Left colon (tissue), 2 donors: Measurements from ENCODE around the gene USF1. TPM values are rescaled to one million over a fixed set of nuclear protein-coding genes. Genes with fewer than 3 reads are reported as not detected.

Experiments
- ATAC-seq: fragments of 200-7000 bp; cut with Tn5 transposase; one replicate; pipeline ENCODE4 v1.9.1; 2020; ENCODE audit warnings: mild to moderate bottlenecking, moderate library complexity
- DNase-seq, 2 donors: peaks; one replicate each; pipeline ENCODE4 v3.0.0-alpha.2; 2020
- intact Hi-C, 2 donors: fragments of 100-400 bp; cut with DNase I in 1 of 2; cut with micrococcal nuclease in 1 of 2; formaldehyde crosslinking; loops; one replicate each; pipeline versions ENCODE4 v1.11.2 to v1.14.0; 2022; cut with DNase I, micrococcal nuclease
- long read RNA-seq: library from polyadenylated mRNA; unstranded; transcript quantifications from one replicate; pipeline ENCODE4 v2.0.0, GENCODE V29; 2021
- total RNA-seq, 2 donors: library from RNA; stranded (reverse); fragmentation: NEBNext Ultra II Directional; extraction: Animal tissue kit (Norgen Biotek cat#: 25700); gene quantifications; one replicate each; pipeline ENCODE4 v1.2.1, GENCODE V29; 2021
- donor health status: DM: no; HTN: no; CAD: no.
- donor health status: DM: yes; HTN: yes; CAD: no.

The USF1 gene, protein sequence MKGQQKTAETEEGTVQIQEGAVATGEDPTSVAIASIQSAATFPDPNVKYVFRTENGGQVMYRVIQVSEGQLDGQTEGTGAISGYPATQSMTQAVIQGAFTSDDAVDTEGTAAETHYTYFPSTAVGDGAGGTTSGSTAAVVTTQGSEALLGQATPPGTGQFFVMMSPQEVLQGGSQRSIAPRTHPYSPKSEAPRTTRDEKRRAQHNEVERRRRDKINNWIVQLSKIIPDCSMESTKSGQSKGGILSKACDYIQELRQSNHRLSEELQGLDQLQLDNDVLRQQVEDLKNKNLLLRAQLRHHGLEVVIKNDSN
- 10 to 100 TPM; 67.4 to 72.4 TPM for total RNA-seq
- long read RNA-seq, partial matches to known transcripts = 0 of 7 reads
- long read RNA-seq, other reads (novel, unspliced or antisense) = 2 of 7 reads

DNA sequence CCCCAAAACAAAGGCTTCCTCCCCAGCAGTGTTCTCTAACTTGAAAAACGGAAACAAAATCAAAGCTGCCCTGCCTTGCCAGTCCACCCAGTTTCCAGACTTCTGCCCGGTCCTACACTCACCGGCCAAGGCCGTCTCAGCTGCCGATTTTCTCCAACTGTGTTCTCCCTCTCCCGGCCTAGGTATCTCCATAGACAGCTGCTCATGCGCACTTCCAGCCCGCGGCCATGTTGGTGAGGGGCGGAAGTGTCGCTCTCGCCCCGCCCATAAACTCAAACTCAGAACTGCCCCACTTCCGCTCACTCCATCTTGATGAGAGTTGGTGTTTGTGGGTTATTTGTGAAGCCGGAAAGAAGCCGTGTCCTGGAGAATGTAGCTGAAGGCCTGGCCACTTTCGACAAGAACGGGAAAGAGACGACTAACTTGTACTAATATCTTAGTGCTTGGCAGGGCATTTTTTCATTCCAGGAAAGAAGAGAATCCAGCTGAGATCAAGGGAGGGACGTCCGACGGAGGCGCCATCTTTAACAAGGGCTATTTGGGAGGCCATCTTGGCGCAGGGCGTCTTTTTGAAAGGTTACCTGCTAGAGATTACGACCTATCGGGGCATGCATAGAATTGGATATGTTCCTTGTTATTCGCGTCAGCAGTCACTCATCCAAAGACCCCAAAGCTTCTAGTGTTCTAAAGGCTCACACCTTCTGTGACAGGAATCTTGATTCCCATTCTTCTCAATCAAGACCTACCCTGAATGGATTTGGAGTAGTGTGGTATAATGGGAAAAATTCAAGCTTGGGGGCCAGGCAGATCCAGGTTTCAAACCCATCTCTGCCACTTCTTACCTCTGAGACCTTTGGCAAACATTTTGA lies at the start of gene USF1:
USF1 (minus strand) TSS at position 242 of the 869 bp plus-strand sequence. CDS start 2,702 bp downstream, outside the sequence.
- DNase-seq (peak; percentile 92 to 93), ATAC-seq (peak; percentile 90)
- intact Hi-C loops = no loop called here

DNA sequence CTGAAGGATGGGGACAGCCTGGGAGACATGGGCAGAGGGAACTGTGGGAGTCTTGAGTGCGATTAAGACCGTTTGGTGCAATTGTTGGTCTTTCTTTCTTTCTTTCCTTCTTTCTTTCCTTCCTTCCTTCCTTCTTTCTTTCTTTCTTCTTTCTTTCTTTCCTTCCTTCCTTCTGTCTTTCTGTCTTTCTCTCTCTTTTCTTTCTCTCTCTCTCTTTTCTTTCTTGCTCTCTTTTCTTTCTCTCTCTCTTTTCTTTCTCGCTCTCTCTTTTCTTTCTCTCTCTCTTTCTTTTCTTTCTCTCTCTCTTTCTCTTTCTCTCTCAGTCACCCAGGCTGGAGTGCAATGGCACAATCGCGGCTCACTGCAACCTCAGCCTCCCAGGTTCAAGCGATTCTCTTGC lies 49.5 kb upstream of the USF1 start:
- intact Hi-C loops = no loop called here
- DNase-seq (no peak), ATAC-seq (no peak)

DNA sequence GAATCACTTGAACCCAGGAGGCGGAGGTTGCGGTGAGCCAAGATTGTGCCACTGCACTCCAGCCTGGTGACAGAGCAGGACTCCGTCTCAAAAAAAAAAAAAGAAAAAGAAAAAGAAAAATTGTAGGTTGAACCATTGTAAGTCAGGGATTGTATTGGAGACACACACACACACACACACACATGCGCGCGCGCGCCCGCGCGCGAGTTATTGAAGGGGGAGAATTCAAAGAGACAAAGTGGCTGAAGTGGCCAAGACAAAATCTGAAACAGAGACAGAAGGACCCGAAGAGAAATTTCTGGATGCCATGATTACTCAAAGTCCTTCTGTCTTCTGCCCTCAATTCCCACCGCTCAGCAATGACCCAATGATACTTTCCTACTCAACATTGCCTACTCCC lies 48.7 kb upstream of the USF1 start:
- intact Hi-C loops = no loop called here
- ATAC-seq (no peak), DNase-seq (no peak)

DNA sequence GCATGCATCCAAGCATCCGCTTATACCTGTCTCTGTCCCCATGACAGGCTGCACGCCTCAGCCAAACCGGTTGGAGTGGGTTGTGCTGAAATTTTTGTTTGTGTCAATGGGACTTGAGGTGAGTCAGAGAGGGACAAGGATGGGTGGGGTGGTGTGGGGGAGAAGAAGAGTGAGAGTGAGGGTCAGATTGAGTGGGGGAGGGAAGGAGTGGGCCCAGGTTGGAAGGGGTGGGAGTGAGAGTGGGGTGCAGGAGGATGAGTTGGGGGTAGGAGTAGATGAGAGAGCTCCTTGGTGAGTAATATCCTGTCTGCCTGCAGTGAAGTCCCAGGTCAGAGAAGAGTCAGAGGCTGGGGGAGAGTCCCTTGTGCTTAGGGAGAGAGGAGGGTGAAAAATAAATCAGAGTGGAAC lies 46.8 kb upstream of the USF1 start:
- ATAC-seq (no peak), DNase-seq (peak in 1 of 2 donors; percentile 19)
- intact Hi-C loops = no loop called here

DNA sequence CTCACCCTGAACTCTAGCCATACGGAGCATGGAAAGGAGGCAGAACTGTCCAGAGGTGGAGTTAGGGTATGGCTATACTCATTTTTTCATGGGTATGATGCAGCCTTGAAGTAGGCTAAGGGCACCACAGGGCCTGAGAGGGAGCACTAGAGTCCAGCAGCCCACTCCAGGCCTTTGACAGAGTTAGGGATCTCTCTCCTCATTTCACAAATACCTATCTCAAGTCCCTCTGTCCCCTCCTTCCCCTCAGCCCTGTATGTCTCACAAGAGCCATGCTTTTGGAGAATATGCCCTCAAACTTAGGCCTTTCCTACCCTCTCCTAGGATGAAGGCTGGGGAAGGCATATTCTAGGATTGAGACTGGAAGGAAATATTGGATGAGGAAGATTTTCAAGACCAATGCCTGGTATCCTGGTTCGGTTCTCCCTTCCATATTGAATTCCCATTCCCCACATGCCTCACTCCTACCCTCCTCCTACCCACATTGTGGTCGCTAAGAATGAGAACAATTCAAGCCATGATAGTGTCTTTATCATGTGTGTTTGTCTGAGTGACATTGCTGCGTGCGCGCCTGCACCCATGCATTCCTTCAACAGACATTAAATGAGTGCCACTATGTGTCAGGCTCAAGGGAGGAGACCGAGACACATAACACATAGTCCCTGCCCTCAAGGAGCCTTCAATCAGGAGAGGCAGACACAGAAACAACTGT lies 46.2 kb upstream of the USF1 start:
- DNase-seq (no peak), ATAC-seq (no peak)
- intact Hi-C loops = no loop called here

DNA sequence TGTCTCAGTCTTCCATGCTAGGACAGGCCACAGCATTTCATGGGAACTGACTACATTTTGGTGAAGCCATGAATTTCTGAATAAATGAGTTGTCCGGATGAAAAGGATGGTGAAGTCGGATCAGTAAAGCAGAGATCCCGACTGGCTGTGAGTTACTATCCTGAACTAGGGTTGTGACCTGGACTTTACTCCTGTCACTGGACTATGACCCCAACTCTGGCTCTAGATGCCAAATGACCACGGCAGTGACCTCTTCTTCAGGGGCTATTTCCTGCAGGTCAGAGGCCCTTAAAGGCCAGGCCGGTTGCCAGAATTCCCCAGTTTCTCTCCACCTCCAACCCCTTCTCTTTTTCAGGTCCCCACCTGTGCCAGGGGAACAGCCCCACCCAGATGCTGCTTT lies 45.3 kb upstream of the USF1 start:
- ATAC-seq = no peak
- intact Hi-C loops = no loop called here
- DNase-seq = peak in 1 of 2 donors; percentile 10

DNA sequence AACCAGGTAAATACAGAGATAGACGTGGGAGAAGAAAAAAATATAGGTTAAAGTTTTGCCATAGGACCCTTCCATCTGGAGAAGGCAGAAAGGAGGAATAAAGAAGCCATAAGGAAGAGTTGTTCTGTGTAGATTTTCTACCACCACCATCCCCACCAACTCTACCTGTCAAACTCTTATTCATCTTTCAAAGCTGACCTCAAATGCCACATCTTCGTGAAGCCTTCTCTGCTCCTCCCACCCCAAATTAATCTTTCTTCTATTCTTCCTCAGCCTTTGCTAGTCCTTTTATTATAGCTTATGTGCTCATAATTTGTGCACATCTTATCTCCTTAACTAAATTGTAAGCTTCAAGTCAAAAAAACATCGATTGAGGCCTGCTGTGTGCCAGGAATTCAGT lies 44.8 kb upstream of the USF1 start:
- ATAC-seq (no peak), DNase-seq (no peak)
- intact Hi-C loops = no loop called here

DNA sequence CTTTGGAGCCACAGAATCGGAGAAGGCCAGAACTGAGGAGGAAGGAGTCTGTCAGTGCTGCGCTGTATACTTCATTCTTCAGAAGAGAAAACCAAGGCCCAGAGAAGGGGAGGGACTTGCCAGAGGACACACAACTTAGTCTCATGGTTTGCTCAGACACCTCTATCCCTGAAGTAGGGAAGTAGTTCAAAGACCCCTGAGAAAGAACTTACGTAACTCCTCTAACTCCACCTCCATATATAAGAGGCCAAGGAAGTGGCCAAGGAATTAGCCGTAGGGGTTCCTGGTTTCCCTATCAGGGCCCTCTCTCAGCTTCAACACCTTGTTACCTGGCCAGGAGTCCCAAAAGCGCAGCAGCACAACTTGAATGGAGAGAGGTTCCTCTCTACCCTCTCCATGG lies 44.2 kb upstream of the USF1 start:
- DNase-seq (peak in 1 of 2 donors; percentile 5), ATAC-seq (no peak)
- intact Hi-C loops = no loop called here

DNA sequence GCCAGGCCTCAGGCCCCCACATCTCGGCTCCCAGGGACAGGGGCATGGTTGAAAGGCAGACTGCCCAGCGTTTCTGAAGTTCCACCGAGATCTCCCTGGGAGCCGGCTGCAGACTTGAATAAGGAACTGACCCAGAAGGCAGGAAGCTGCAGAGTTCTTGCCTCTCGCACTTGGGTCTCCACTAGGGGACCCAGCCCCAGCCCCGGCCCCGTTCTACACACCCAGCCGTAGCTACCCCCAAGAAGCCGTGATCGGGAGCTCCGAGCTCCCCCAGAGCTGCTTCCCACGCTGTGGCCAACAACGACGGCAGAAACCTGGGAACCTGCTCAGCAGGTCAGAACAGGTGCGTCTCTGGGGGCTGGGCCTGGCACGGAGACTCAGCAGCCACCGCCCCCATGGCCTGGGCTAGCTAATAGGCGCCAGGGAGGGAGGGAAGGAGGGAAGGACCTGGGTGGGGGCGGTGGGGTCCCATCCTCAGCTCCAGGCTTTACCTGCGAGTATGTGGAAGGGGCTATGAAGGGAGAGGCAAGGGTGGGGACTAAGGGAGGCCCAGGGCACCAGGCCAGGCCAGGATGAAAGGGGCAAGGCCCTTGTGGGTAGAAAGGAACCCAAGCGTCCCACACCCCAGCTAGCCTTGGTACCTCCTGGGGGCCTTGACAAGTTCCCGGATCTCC lies 43.6 kb upstream of the USF1 start, which contains the start of gene NECTIN4:
NECTIN4 (minus strand) TSS at position 308 of the 674 bp plus-strand sequence; CDS start at position 46, 262 bp downstream.
- DNase-seq (peak; percentile 79 to 81), ATAC-seq (peak; percentile 91)
- intact Hi-C loops = no loop called here

DNA sequence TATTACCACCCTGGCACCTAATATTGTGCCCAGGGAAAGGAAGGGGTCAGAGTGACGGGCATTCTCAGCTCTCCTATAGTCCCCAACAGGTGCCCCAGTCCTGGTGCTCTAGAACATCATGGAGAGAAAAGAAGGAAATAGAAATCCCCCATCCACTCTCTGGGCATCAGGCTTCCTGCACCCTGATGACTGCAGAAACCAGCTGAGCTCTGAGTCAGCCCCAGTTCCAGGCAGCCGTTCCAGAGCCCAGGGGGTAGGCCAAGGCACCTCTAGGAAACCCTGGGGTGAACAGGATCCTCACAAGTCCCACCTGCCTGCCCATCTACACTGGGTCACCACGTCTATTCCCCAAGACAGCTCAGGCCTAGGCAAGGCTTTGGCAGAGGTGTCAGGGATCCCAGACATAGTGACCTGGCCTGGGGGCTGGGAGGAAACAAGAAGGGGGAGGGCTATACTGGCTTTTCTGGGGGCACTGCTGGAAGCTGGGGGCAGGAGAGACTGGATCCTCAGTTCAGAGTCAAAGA lies 42.9 kb upstream of the USF1 start:
- ATAC-seq (peak; percentile 25), DNase-seq (peak in 1 of 2 donors; percentile 27)
- intact Hi-C loops = no loop called here

DNA sequence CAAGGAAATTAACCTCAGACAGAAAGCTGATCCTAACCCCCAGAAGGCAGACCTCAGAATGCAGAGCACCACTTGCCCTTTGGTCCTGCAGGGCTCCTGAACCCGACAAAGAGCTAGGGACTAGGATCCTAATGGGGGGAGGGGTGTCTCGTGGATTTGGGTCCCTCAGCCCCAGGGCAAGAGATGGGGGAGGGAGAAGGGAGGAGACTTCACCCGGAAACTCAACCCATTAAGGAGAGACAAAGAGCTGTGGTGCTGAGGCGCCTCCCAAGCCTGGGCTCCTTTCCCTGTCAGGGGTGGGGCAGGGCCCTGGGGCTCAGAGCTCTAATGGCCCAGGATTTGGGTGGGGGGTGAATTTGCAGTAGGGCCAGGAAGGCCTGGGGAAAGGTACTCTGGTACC lies 40.7 kb upstream of the USF1 start:
- ATAC-seq (peak; percentile 32), DNase-seq (no peak)
- intact Hi-C loops = no loop called here

DNA sequence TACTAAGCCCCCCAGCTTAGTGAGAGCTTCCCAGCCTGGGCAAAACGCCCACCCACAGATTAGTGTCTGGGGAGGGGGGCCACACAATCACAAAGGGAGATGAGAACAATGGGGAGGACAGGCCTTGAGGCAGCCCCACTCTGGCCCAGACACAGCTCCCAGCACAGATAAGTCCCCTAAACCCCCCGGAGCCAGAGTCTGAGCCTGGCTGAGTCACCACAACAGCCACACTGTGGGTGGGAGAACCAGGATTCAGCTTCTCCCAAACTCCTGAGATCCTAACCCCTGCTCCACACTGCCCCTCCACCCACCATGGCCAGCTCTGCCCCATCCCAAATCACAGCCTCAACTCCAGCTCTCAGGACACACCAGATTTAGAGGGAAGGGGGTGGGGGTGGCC lies 39.4 kb upstream of the USF1 start:
- no peak for ATAC-seq
- DNase-seq = peak in 1 of 2 donors; percentile 21
- intact Hi-C loops = no loop called here

DNA sequence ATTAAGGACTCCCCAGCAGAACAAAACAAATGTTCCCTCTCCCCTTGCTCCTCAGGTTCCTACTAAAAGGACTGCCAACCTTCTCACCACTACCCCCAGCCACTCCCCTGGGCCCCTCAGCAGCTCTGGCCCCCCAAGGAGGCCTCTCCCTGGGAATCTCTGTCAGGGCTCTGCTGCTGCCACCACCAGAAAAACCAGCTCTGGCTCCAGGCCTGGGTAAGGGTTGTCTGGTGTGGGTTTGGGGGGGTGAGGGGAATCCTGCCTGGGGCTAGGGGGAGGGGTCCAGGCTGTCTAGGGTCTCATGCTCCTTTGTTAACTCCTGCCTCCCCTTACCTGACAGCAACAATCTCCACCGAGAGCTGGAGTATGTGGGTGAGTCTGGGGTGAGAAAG lies 38.8 kb upstream of the USF1 start:
- intact Hi-C loops = no loop called here
- ATAC-seq = no peak
- DNase-seq = peak in 1 of 2 donors; percentile 17

DNA sequence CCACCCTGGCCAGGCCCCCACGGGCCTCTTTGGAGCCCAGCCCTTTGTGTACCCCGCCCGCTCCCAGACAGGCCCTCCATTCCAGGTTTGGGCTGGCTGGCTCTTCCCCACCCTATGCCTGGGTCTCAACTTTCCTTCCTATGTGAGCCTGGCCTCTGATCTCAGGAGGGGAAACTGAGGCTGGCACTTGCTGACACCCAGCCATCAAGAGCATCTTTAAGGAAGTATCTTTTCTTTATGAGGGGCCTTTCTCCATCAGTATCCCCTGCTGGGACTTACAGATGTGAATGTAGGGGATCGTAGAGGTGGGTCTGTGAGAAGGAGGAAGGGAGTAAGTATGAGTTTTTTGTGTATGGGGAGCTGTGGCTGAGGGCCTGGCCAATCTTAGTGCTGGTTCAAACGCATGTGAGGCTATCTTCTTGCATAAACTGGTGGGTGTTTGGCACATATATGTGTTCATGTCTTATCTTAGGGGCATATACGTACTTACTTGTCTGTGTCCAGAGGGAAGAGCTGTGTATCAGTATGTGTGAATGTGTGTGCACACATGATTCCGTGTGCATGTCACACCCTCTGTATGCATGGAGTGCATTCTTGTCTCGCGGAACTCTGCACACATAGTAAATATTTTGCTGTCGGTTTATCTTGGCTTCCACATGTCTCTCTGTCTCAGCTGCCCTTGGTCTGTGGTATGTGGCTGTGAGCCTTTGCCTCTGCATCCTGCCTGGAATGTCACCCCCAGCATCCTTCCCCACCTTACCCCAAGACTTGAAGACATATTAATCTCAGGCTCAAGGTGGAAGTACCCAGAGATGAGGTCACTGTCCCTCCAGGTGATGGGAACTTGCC lies 38.2 kb upstream of the USF1 start:
- no peak for DNase-seq
- no peak for ATAC-seq

DNA sequence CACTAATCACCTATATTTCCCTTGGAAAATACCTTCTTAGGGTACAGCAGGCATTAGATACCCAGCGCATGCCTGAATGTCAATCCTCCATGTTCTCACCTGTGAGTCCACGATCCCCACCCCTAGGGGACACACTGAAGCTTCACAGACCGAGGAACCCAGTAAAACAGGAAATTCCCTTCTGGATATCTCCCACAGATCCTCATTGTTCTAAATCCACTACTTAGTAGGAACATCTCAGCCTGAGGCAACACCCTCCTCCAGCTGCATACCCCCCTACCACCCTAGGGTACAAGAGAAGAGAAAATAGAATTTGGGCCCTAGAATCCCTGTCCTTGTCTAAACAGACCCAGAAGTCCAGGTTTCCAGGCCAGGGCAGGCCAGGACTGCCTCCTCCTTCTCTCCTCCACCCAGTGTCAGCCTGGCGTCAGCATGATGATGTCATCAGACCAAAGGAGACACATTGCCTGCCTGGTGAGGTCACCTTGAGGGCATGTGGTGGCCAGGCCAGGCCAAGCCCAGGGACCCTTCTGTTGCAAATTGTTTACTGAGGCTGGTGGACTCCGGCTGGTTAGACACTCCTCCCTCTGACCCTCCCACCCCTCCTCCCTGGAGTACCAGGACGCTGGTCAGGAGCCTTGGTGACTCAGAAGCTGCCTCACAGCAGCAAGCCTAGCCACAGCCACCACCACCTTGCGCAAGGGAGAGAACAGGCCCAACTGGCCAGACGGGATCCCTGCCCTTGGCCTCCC lies 37.4 kb upstream of the USF1 start:
- ATAC-seq (peak; percentile 85), DNase-seq (peak; percentile 67 to 91)
- intact Hi-C loops = no loop called here

More for the DNA sequence above, 38.2 kb upstream of the USF1 start:
- intact Hi-C loops = no loop called here

DNA sequence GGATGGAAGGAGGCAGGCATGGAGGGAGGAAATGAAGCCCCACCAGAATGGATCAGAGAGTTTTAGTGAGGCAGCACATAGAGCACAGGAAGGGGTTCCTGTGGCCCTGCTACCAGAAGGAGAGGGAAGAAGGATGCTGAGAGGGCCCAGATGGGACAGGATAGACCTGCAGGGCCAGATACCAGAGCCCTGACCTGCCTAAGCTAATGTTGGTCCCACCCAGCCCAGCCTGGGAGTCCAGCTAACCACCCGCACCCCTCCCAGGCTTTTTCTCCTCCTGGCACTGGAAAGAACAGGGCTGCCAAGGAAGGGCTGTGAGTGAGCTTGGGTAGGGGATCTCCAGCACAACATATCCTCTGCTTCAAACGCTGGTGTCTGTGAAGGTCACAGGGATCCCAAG lies 36.7 kb upstream of the USF1 start:
- intact Hi-C loops = no loop called here
- ATAC-seq = no peak
- DNase-seq = no peak

DNA sequence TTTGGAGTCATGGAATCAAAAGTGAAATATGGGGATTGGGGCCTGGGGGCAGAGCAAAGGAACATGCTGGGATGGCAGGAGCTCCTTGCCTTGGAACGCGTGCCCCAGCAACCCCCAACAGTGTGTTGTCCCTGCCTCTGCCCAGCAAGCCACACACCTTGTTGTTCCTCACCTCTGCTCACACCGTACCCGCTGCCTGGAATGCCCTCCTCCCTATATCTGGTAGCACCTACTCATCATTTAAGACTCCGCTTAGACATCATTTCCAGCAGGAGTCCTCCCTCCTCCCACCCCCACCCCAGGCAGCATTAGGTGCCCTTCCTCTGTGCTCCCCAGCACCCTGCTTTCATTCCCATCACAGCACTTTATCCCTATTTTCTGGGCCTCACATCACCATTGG lies 35.7 kb upstream of the USF1 start:
- ATAC-seq = no peak
- DNase-seq = no peak
- intact Hi-C loops = no loop called here
